SU-DHL-6 (cell line): Measurements from ENCODE around the gene GRM5.
"Not testable (repeated sequence)": the region's sequence is repeated elsewhere in the genome, so short reads cannot be mapped to it uniquely, and the experiment has no call there.

ENCODE experiments used
- EZH2phosphoT487 ChIP-seq: fragments of 200-600 bp; sonication (generic), shearing (Covaris generic); conservative IDR thresholded peaks from 2 replicates; pipeline ENCODE4 v1.6.1; 2018; ENCODE audit warnings: mild to moderate bottlenecking, antibody characterized with exemption, low read length, moderate library complexity, mixed read lengths
- TF ChIP-seq, protein P1 (sequence below): fragments of 200-600 bp; sonication (generic); IDR thresholded peaks from one replicate; pipeline ENCODE4 v1.5.1; 2017; ENCODE audit warnings: antibody characterized with exemption, mild to moderate bottlenecking, low read length, moderate library complexity; ENCODE audit not compliant: insufficient read depth, poor library complexity, severe bottlenecking

DNA sequence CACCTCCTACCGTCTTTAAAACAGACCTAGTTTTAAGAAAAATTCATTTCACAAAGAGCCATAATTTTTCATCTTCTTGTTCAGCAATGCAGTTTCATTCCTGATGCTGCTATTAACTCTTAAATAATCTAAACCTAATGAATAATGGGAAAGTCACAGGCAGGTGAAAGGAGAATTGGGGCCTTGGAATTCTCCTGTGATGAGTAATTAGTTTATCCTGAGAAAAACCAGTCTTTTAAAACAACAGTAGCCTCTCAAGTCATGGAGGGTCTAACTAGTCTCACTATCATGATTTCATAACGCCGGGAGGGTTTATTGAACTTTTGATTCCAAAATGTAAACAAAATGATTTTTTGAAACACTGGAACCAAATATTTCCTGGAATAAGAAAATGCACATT, 86.8 kb downstream of the GRM5 start:
- TF ChIP-seq, protein P1, sequence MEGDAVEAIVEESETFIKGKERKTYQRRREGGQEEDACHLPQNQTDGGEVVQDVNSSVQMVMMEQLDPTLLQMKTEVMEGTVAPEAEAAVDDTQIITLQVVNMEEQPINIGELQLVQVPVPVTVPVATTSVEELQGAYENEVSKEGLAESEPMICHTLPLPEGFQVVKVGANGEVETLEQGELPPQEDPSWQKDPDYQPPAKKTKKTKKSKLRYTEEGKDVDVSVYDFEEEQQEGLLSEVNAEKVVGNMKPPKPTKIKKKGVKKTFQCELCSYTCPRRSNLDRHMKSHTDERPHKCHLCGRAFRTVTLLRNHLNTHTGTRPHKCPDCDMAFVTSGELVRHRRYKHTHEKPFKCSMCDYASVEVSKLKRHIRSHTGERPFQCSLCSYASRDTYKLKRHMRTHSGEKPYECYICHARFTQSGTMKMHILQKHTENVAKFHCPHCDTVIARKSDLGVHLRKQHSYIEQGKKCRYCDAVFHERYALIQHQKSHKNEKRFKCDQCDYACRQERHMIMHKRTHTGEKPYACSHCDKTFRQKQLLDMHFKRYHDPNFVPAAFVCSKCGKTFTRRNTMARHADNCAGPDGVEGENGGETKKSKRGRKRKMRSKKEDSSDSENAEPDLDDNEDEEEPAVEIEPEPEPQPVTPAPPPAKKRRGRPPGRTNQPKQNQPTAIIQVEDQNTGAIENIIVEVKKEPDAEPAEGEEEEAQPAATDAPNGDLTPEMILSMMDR, result not testable (repeated sequence)
- not testable (repeated sequence) for TF ChIP-seq EZH2phosphoT487
